D341Med (cell line): ENCODE data around the gene GHR.
"Not testable (repeated sequence)": the region's sequence is repeated elsewhere in the genome, so short reads cannot be mapped to it uniquely, and the experiment has no call there.

Experiments
- DNase-seq: peaks from one replicate; pipeline ENCODE4 v3.0.0; 2012; ENCODE audit warnings: low spot score

The GHR gene

DNA sequence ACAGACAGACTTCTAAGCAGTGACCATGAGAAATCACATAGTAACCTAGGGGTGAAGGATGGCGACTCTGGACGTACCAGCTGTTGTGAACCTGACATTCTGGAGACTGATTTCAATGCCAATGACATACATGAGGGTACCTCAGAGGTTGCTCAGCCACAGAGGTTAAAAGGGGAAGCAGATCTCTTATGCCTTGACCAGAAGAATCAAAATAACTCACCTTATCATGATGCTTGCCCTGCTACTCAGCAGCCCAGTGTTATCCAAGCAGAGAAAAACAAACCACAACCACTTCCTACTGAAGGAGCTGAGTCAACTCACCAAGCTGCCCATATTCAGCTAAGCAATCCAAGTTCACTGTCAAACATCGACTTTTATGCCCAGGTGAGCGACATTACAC lies 295.4 kb downstream of the GHR start:
- no peak for DNase-seq

DNA sequence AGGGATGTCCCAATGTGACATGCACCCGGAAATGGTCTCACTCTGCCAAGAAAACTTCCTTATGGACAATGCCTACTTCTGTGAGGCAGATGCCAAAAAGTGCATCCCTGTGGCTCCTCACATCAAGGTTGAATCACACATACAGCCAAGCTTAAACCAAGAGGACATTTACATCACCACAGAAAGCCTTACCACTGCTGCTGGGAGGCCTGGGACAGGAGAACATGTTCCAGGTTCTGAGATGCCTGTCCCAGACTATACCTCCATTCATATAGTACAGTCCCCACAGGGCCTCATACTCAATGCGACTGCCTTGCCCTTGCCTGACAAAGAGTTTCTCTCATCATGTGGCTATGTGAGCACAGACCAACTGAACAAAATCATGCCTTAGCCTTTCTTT lies 295.8 kb downstream of the GHR start:
- no peak for DNase-seq

DNA sequence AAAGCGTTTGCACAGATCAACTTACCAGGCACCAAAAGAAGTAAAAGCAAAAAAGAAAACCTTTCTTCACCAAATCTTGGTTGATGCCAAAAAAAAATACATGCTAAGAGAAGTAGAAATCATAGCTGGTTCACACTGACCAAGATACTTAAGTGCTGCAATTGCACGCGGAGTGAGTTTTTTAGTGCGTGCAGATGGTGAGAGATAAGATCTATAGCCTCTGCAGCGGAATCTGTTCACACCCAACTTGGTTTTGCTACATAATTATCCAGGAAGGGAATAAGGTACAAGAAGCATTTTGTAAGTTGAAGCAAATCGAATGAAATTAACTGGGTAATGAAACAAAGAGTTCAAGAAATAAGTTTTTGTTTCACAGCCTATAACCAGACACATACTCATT lies 297.0 kb downstream of the GHR start:
- DNase-seq: no peak

DNA sequence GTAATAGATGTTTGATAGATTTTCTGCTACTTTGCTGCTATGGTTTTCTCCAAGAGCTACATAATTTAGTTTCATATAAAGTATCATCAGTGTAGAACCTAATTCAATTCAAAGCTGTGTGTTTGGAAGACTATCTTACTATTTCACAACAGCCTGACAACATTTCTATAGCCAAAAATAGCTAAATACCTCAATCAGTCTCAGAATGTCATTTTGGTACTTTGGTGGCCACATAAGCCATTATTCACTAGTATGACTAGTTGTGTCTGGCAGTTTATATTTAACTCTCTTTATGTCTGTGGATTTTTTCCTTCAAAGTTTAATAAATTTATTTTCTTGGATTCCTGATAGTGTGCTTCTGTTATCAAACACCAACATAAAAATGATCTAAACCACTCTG lies 298.2 kb downstream of the GHR start:
- no peak for DNase-seq

DNA sequence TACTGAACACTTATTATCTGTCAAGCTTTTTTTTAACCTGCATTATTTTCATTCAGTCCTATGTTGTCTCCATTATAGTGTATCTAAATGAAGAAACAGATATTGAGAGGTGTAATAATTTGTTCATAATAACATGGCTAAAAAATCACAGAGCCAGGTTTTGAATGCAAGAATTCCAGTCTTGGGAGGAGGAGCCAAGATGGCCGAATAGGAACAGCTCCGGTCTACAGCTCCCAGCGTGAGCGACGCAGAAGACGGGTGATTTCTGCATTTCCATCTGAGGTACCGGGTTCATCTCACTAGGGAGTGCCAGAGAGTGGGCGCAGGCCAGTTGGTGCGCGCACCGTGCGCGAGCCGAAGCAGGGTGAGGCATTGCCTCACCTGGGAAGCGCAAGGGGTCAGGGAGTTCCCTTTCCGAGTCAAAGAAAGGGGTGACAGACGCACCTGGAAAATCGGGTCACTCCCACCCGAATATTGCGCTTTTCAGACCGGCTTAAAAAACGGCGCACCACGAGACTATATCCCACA lies 311.4 kb downstream of the GHR start:
- not testable (repeated sequence) for DNase-seq

DNA sequence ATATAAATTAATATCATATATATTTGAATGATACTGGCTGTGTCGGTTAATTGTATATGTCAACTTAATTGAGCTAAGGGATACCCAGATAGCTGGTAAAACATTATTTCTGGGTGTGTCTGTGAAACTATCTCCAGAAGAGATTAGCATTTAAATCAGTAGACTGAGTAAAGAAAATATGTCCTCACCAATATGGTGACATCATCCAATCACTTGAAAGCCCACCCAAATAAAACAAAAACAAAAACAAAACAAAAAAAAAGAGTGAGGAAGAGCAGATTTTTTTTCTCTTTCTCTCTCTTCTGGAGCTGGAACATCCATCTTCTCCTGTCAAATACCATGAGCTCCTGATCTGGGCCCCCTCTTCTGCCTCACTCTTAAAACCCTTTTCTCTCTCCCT lies 317.7 kb downstream of the GHR start:
- no peak for DNase-seq

DNA sequence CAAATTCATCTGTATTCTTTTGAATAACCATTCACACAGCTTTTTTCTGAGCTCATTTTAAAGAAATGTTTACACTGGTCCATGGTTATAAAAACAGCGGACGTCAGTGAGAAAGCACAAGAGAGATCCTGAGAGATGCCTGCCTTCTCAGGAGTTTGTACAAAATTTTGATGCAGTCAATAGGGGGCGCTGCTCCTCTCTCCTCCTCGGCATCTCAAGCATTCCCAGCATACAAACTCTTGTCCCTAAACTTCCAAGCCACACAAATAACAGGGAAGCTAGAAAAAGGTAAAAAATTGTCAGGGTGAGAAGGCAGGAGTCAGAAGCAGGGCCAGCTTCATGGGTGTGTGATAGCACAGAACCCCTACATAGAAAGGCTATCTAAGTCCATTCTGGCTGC lies 322.2 kb downstream of the GHR start:
- DNase-seq: peak; percentile 22

DNA sequence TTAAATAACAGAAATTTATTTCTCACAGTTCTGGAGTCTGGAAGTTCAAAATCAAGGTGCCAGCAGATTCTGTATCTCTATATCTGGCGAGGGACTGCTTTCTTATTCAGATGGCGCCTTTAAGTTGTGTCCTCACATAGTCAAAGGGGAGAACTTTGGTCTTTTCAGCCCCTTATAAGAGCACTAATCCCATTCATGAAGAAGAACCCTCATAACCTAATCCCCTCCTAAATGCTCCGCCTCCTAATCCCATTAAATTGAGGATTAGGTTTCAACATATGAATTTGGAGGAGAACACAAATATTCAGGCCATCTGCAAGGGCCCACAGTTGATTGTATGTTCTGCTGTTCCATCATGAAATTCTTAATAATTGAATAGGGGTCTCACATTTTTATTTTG lies 322.6 kb downstream of the GHR start:
- peak; percentile 33 for DNase-seq

DNA sequence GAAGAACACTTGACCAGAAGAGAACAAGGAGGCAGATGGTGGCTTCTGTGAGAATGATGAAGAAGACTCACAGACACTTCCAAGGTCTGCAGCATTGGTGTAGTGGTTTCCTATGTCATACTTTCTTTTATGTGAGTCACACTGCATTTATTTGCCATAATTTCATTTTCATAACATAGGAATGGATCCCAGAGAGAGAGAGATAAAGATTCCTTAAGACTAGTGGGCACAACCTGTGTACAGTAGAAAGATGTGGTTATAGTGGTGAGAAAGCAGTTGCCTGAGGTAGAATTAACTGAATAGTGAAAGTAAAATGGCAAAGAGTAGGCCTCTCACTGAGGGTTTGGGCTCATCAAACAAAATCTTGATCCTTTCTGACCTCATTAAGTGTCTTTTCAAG lies 325.8 kb downstream of the GHR start:
- no peak for DNase-seq

DNA sequence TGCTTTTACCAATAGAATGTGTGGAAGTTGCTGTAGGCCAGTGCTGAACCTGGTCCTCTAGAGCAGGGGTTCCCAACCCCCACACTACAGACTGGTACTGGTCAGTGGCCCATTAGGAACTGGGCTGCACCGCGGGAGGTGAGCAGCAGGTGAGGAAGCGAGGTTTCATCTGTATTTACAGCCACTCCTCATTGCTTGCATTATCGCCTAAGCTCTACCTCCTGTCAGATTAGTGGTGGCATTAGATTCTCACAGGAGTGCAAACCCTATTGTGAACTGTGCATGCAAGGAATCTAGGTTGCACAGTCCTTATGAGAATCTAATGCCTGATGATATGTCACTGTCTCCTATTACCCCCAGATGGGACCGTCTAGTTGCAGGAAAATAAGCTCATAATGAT lies 327.3 kb downstream of the GHR start:
- no peak for DNase-seq

DNA sequence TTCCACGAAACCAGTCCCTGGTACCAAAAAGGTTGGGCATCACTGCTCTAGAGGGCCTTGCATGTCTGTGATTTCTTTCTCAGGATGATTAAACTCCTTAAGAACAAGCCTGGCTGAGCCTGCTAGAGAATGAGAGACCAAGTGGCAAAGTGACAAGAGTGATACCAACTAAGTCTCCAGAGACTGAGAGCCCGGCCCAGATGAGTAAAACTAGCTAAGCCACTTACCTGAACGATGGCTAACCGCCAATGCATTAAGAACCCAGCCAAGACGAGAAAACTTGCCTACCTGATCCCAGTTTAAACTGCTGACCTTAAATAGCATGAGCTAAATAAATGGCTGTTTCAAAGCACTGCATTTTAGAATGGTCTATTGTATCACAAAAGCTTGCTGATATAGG lies 327.8 kb downstream of the GHR start:
- no peak for DNase-seq

DNA sequence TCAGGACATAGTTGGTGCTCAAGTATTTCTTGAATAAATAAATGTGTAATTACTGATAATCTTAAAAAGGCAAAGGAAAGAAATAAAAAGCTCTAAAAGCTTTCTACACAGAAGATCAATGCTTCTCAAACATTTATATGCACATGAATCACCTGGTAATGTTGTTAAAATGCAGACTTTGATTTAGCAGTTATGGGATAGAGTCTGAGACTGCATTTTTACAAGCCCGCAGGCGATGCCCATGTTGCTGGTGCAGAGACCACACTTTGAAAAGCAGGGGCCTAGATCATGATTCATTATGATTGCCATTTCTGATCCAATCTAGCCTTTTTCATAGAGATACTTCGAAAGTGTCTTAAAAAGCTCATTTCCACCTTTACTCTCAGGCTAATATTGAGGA lies 329.9 kb downstream of the GHR start:
- DNase-seq: no peak

DNA sequence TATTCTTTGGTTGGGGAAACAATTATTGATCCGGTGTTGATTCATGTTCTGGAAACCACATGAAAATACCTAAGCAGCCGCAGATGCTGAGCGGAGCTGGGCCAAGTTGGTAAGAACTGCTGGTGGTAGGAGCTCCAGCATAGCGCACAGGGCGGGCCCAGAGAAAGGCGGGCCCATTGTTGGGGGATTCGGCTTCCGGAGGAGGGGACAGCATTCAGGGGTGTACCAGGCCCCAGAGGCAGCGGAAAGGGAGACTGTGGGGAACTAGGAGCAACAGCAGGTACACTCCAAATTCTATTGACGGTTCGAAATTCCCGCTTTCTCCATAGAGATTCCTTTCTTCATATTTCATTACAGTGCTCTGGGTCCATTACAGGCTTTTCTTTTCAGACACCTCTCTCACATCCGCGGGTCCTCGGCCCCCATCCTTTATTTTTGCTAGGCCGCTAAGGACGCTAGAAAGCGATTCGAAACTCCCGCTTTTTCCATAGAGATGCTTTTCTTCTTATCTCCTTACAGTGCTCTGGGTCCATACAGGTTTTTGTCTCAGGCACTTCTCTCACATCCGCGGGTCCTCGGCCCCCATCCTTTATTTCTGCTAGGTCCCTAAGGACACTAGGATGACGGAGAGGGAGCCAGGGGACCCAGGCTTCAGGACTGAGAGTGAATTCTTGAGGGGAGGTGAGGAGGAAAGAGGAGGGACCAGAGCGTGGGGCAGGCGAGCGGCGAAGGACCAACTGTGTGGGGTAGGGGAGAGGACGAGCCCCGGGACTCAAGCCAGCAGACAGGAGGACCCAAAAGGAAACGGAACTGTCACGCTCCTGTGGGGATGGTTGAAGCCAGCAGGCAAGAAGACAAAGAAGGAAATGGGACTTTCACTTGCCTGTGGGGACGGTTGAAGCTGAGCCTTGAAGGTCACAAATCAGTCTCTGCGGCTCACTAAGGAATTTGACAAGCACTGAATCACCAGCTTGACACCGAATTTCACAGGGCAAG lies 333.7 kb downstream of the GHR start, which contains the start of gene CCDC152:
Gene CCDC152, plus strand, starts transcription at position 213 of the 996 bp plus-strand sequence. CDS start 2,304 bp downstream, outside the sequence.
- DNase-seq: no peak

DNA sequence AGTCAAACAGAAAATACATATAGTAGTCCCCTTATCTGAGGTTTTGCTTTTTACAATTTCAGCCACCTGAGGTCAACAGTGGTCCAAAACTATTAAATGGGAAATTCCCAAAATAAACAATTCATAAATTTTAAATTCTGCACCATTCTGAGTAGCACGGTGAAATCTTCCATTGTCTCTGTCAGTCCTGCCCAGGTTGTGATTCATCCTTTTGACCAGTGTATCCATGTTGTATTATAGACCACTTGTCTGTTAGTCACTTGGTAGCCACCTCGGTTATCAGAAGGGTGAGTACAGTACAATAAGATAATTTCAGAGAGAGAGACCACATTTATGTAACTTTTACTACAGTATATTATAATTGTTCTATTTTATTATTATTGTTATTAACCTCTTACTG lies 336.2 kb downstream of the GHR start:
- no peak for DNase-seq

DNA sequence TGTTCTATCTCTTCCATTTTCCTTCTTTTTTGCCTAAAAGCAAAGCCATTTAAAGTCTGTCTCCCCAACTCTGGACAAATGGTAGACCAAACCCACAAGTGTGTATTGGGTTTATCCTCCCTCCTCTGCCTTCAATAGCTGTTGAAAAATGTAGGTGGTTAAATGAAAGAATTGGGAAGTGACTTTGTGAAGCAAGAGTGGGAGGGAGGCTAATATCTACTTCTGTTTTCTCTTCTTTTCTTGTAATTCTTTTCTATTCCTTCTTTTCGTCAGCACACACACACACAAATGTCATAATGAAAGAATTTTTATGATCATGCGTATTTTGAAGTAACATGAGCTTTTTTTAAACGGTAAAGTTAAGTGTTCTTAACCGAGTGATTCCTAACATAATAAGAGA lies 337.2 kb downstream of the GHR start:
- no peak for DNase-seq

DNA sequence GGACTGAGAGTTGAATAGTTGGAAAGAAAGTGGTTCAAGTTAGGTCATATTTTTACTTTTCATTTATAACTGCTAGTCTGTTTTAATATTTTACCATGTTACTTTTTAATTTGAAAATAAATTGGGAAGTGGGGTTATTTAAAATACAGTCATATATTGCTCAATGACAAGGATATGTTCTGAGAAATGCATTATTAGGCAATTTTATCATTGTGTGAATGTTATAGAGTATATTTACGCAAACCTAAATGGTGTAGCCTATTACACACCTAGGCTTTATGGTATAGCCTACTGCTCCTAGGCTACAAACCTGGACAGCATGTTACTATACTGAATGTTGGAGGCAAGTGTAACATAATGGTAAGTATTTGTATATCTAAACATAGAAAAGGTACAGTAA lies 338.6 kb downstream of the GHR start:
- DNase-seq: no peak

DNA sequence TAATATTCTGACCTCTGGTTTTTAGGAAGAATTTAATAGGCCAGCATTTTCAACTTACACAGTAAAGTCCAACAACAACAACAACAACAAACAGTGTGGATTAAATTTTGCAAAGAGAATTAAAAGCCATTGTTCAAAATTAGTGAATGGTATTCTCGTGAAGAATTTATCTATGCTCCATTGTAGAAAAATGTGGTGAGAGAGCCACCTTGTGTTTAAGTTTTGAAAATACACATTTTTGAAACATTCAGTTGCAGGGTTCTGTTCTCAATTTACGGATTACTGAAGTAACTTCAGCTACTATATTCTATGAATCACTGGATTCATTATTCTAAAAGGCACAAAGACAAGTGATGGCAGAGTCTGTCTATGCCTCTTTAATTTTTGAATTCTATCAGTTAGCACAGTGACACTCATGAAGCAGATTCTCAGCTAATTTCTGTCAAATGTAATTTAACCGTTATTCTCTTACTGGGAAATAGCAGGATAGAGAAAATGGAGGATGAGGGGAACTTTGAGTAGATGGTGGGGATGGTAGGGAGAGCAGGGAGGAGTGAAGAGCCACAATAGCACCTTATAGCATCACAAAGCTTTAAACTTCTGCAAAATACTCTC lies 344.4 kb downstream of the GHR start:
- DNase-seq: peak; percentile 26

DNA sequence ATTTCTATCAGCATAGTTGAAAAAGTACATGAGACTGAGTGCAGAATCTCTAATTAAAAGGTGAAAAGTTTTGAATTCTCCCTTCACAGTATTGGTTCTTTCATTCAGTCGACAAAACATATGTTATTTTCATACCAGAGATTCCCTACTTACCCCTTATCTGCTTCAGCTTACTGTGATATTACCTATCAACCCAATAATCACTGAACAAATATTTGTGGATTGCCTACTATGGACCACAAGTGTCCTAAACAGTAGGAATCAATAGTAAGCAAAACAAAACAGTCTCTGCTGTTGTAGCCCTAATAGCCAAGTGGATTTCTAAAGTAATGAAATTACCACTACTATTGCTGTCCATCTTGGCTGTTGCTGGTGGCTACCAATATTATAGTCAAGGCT lies 344.9 kb downstream of the GHR start:
- no peak for DNase-seq

DNA sequence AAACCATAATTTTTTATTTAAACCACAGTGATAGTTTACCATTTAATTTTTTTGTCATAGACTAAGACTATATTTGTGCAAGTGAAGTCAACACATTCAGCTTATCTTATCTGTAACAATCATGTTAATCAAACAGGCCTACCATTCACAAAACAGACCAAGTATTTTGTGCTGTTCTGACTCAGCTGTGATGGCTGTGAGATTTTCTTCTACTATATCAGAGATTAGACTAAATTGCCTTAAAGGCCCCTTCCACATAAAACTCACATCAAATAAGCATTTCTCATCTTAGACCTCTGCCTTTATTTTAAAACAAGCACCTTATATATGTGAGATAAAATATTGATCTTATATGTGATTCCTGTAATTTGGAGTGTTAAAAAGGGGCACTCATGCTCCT lies 346.8 kb downstream of the GHR start:
- no peak for DNase-seq
